AG09319 (cell line): Measurements from ENCODE around the gene ST6GAL1.

ENCODE experiments used
- DNase-seq: peaks from one replicate; pipeline ENCODE4 v3.0.0-alpha.2; 2010; ENCODE audit warnings: low read depth; ENCODE audit errors: extremely low read depth
- CTCF ChIP-seq: IDR thresholded peaks from 2 replicates; pipeline ENCODE4 v1.5.1; 2011; ENCODE audit warnings: low read depth, mild to moderate bottlenecking, inconsistent platforms, low read length, moderate library complexity

ST6GAL1 gene

DNA sequence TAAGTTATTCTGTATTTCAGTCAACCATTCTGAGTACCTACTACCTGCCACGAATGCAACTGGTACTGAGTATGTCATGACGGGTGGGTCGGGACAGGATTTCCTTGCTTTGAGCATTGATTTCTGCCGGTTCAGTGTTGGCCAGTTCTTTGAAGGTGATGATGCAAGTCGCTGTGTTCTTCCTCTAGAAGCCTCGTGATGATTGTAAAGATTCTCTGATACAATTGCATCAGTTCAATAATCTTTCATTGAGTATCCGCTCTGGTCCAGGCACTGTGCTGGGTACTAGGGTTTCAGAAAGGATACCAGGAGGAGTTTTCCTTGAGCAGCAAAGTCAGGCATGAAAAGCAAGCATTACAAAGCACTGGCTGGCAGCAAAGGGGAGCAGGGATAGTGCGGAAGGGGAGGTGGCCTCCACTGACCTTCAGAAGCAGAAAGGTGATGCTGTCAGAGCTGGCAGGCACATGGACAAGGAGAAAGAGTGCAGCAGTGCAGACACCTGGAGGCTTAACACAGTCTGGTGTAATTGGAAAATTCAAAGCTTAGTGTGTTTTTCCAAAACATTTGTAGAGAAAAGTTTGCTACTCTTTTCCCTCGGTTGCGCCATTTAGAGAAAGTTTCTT, 108.9 kb downstream of the ST6GAL1 start:
- no peak for DNase-seq
- TF ChIP-seq CTCF = no peak

- TF ChIP-seq CTCF = no peak
- no peak for DNase-seq
Measured at GRCh38 chr3:187039723-187040414, 109.5 kb downstream of the ST6GAL1 start.

DNA sequence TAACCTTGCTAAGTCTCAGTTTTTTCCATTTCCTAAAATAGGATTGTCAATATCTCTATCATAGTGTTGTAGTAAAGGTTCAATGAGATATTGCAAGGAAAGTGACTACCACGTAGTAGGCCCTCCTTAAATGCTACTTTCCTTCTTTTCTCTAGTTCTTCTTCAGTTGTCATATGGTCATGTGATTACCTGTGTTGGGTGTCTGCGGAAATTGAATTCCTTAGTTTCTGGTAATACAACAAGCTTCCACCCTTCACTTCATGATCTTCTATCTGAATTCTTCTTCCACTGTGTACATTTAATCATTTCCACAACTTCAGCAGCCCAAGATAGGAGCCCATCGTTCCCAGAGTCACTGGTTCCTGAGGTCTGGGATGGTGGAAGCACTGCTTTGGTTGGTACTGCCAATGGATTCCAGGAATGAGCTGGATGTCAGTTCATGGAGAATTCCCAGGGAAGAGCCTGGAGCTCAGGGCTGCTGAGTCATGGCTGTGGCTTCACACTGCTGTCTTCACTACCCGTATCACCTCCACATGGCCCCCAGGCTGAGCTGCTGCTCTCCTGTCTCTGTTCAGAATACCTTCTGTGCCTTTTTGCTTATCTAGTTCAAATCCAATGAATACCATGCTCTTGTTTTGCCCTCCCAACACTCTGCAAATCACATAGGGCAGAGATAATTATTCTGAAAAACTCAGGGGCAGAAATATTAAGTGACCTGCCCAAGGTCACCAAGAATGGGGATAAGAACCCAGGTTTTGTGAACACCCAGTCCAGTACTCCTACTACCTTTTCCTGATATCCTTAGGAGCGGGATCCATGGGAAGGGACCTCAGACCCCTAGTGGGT, 110.4 kb downstream of the ST6GAL1 start:
- no peak for DNase-seq
- TF ChIP-seq CTCF = no peak

GRCh38 chr3:187041362-187042307, 111.3 kb downstream of the ST6GAL1 start:
- no peak for DNase-seq
- no peak for TF ChIP-seq CTCF

DNA sequence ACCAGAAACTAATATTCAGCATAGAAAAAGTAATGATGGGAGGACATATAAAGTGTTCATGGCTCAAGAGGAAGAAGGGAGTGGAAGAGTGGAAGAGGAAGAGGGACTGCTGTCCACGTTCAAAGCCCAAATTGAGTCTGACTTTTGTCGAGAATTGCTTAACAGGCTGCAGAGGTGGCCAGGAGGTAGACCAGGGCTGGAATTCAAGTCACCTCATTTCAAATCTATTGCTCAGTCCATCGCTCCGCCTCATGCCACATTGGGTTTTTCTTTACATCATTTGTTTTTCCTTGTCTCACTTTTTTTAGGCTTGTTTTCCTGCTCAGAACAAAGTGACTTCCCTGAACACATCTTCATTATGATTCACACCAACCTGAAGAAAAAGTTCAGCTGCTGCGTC, 112.0 kb downstream of the ST6GAL1 start:
- no peak for TF ChIP-seq CTCF

GRCh38 chr3:187042874-187043458, 112.6 kb downstream of the ST6GAL1 start:
- TF ChIP-seq CTCF = no peak
- DNase-seq = no peak

More for the DNA sequence above, 112.0 kb downstream of the ST6GAL1 start:
- DNase-seq = no peak
